Uterus (tissue), 4 donors: Measurements from ENCODE around the gene CBR1. TPM values are rescaled to one million over a fixed set of nuclear protein-coding genes. Genes with fewer than 3 reads are reported as not detected.
"Not testable (repeated sequence)": the region's sequence is repeated elsewhere in the genome, so short reads cannot be mapped to it uniquely, and the experiment has no call there.

Source experiments
- DNase-seq, 2 donors: peaks; one replicate each; pipeline ENCODE4 v3.0.0-alpha.2; 2019 to 2020
- H3K27ac ChIP-seq, 2 donors: fragments of 200-600 bp; sonication (generic); 1 replicate in 1 of 2; 2 replicates in 1 of 2; pipeline ENCODE4 v1.5.1; 2016 to 2018
- H3K27me3 ChIP-seq, 2 donors: fragments of 200-600 bp; sonication (generic); one replicate each; pipeline ENCODE4 v1.5.1; 2018 to 2019; ENCODE audit warnings: control low read depth in 1 of 2
- H3K36me3 ChIP-seq, 2 donors: fragments of 200-600 bp; sonication (generic); one replicate each; pipeline ENCODE4 v1.5.1; 2019; ENCODE audit warnings: control low read depth in 1 of 2
- H3K4me1 ChIP-seq, 2 donors: fragments of 200-600 bp; sonication (generic); one replicate each; pipeline ENCODE4 v1.5.1; 2018 to 2019; ENCODE audit warnings: control low read depth in 1 of 2
- H3K4me3 ChIP-seq, 2 donors: fragments of 200-600 bp; sonication (generic); 1 replicate in 1 of 2; 2 replicates in 1 of 2; pipeline ENCODE4 v1.5.1; 2018 to 2019; ENCODE audit warnings: mild to moderate bottlenecking in 1 of 2
- H3K9me3 ChIP-seq, 2 donors: fragments of 200-600 bp; sonication (generic); one replicate each; pipeline ENCODE4 v1.5.1; 2019; ENCODE audit warnings: control low read depth in 1 of 2
- POLR2A ChIP-seq, 2 donors: fragments of 450-650 bp; IDR thresholded peaks; one replicate each; pipeline ENCODE4 v1.6.1; 2016; ENCODE audit warnings: antibody characterized with exemption in 2 of 2, mild to moderate bottlenecking in 1 of 2, moderate library complexity in 1 of 2
- intact Hi-C: fragments of 100-400 bp; cut with DNase I; formaldehyde crosslinking; loops from one replicate; pipeline ENCODE4 v1.15.1; 2023; ENCODE audit warnings: low total_unique reads
- total RNA-seq, 4 donors: library from RNA; depleted of rRNA in 3 of 4; stranded (reverse); fragments of >200 nt in 3 of 4; gene quantifications; one replicate each; pipeline versions ENCODE4 v1.1.0 to v1.2.4, GENCODE V29; 2014 to 2023
- TF ChIP-seq, protein P1 (sequence below), 4 experiments: fragments of 200-600 bp in 2 of 4; fragments of 450-650 bp in 2 of 4; sonication (generic) in 2 of 4; IDR thresholded peaks; one replicate each; pipeline ENCODE4 v1.5.1; 2016 to 2019; ENCODE audit warnings: antibody characterized with exemption in 4 of 4, mild to moderate bottlenecking in 2 of 4, moderate library complexity in 1 of 4
- donor health status: DM: yes; HTN: yes; CAD: no.

The CBR1 gene
- total RNA-seq, 4 donors from 2014 or later = 35.7 to 152 (median 57.9) TPM

DNA sequence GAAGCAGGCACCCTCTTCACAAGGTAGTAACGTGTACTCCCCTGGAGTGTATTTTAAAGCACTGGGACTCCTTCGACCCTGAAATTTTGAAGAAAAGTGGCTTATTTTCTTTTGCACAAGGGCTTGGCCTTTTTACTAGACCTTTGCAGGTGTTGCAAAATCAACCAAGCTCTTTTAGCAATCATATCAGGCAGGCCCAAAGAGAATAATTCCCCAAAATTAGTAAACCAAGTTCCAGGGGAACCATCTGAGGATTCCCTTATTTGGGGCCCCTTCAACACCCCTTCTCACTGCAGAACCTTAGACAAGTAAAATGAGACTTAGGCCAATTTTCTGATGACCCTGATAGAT, 28.3 kb downstream of the CBR1 start:
- Histone ChIP-seq H3K4me1 (no peaks in the 10 kb centered on the region), H3K4me3 (no peak overlapping the region), H3K27ac (no peak overlapping the region), H3K36me3 (no peaks in the 10 kb centered on the region), H3K9me3 (no peaks in the 10 kb centered on the region), H3K27me3 (no peaks in the 10 kb centered on the region)
- intact Hi-C loops = no loop called here
- DNase-seq = no peak
- TF ChIP-seq, protein P1, sequence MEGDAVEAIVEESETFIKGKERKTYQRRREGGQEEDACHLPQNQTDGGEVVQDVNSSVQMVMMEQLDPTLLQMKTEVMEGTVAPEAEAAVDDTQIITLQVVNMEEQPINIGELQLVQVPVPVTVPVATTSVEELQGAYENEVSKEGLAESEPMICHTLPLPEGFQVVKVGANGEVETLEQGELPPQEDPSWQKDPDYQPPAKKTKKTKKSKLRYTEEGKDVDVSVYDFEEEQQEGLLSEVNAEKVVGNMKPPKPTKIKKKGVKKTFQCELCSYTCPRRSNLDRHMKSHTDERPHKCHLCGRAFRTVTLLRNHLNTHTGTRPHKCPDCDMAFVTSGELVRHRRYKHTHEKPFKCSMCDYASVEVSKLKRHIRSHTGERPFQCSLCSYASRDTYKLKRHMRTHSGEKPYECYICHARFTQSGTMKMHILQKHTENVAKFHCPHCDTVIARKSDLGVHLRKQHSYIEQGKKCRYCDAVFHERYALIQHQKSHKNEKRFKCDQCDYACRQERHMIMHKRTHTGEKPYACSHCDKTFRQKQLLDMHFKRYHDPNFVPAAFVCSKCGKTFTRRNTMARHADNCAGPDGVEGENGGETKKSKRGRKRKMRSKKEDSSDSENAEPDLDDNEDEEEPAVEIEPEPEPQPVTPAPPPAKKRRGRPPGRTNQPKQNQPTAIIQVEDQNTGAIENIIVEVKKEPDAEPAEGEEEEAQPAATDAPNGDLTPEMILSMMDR (IDR thresholded peaks at IDR 0.05) = no peak
- TF ChIP-seq POLR2A (IDR thresholded peaks at IDR 0.05) = no peak

DNA sequence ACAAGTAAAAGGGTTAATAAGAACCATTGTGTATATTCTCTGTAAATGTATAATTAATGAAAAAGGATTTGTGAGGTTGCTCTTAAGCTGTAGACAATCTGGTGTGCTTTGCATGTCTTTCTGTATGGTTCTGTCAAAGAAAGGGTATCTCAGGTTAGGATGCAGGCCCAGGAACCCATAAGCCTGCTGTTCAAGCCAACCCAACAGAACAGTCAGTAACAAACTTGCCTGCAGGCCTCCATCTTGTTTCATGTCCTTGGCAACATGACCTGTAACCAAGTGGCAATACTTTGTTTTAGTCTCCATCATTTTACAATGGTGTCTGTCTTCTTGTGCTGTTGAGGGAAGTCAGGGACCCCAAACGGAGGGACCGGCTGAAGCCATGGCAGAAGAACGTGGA, 29.2 kb downstream of the CBR1 start:
- Histone ChIP-seq H3K9me3 (no peaks in the 10 kb centered on the region), H3K4me1 (no peaks in the 10 kb centered on the region), H3K27me3 (no peaks in the 10 kb centered on the region), H3K27ac (no peak overlapping the region), H3K4me3 (no peak overlapping the region), H3K36me3 (no peaks in the 10 kb centered on the region)
- intact Hi-C loops = no loop called here
- DNase-seq = no peak
- no peak for TF ChIP-seq POLR2A (IDR thresholded peaks at IDR 0.05)
- TF ChIP-seq, protein P1 (IDR thresholded peaks at IDR 0.05) = no peak

DNA sequence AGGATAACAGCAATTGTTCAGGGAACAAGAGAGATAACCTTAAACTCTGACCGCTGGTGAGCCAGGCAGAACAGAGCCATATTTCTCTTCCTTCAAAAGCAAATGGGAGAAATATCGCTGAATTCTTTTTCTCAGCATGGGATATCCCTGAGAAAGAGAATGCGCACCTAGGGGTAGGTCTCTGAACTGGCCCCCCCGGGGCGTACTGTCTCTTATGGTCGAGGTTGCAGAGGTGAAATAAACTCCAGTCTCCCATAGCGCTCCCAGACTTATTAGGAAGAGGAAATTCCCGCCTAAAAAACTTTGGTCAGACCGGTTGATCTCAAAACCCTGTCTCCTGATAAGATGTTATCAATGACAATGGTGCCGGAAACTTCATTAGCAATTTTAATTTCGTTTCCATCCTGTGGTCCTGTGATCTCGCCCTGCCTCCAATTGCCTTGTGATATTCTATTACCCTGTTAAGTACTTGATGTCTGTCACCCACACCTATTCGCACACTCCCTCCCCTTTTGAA, 29.9 kb downstream of the CBR1 start:
- H3K27ac ChIP-seq, H3K4me3 ChIP-seq, DNase-seq, H3K36me3 ChIP-seq, H3K4me1 ChIP-seq, H3K27me3 ChIP-seq, intact Hi-C loops, H3K9me3 ChIP-seq: not testable (repeated sequence)

DNA sequence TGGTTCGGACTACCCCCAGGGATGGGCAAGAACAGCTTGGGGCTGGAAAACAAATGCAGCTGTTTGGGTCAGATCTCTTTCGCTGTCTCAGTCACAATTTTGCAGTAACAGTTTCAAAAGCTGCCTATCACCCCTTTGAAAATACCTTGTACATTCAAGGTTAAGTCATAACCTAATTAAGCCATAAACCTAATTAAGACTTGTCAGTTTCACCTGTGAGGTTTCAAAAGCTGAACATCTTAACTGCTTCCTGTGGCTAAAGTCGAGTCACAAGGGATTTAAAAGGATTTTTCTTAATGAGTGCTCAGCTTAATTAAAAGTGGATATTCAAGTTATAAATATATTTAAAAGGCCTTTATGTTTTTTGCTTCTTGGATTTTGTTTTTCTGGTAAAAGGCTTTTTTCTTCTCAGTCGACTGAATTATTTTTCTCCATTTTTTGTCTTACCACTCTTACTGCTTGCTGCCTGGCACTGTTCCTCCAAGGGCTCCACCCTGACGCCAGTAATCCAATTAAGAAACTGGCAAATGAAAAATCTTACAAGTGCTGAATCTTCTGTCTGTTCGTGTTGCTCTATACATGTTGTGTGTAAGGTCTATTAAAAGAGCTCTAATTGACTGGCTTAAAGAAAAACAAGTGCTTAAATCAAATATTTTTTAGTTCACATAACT, 31.3 kb downstream of the CBR1 start:
- no peaks in the 10 kb centered on the region for H3K27me3 ChIP-seq

DNA sequence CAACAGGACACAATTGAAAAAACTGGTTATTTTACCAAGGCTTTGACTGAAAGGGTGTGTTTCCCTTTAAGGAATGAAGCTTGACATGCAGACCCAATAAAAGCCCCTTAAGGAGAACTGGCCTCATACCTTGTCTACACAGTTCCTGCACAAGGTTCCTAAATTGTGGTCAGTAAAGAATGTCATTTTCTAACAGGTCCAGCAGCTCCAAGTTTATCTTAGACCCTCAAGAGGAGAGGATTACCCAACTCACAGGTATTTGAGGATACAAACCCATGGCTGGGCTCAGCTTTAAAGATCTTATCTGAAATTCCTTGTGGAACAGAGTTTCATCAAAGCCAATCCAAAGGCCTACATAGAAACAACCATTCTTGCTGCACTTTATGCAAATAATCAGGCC, 33.6 kb downstream of the CBR1 start:
- no peak for DNase-seq
- no peak for TF ChIP-seq POLR2A (IDR thresholded peaks at IDR 0.05)
- TF ChIP-seq, protein P1 (IDR thresholded peaks at IDR 0.05) = no peak
- Histone ChIP-seq H3K27ac (no peak overlapping the region), H3K4me3 (no peak overlapping the region), H3K4me1 (no peaks in the 10 kb centered on the region), H3K9me3 (no peaks in the 10 kb centered on the region), H3K27me3 (no peaks in the 10 kb centered on the region), H3K36me3 (no peaks in the 10 kb centered on the region)
- intact Hi-C loops = no loop called here

More for the DNA sequence above, 31.3 kb downstream of the CBR1 start:
- no peaks in the 10 kb centered on the region for H3K9me3 ChIP-seq
- intact Hi-C loops = no loop called here
- no peaks in the 10 kb centered on the region for H3K4me1 ChIP-seq
- H3K4me3 ChIP-seq = no peak overlapping the region
- H3K36me3 ChIP-seq = no peaks in the 10 kb centered on the region
- H3K27ac ChIP-seq = no peak overlapping the region
- TF ChIP-seq, protein P1 (IDR thresholded peaks at IDR 0.05) = no peak
- no peak for TF ChIP-seq POLR2A (IDR thresholded peaks at IDR 0.05)
- DNase-seq = no peak
